Activated naive CD8-positive, alpha-beta T cell treated with anti-CD3 and anti-CD28 coated beads, Interleukin-2, amount 50 U/mL, for 24 hours (primary cell): ENCODE measurements around the gene GPATCH2.
"Not testable (repeated sequence)": the region's sequence is repeated elsewhere in the genome, so short reads cannot be mapped to it uniquely, and the experiment has no call there.

ENCODE experiments used
- ATAC-seq: fragments of 150-1000 bp; cut with Tn5 transposase; one replicate; pipeline ENCODE4 v1.10.0; 2021
- DNase-seq: peaks from one replicate; pipeline ENCODE4 v3.0.0; 2021
- H3K27ac Mint-ChIP-seq: one replicate; pipeline ENCODE4 v1.8.0; 2021; ENCODE audit warnings: mild to moderate bottlenecking, mixed read lengths
- H3K27me3 Mint-ChIP-seq: one replicate; pipeline ENCODE4 v1.8.0; 2021; ENCODE audit warnings: mixed read lengths
- H3K36me3 Mint-ChIP-seq: one replicate; pipeline ENCODE4 v1.8.0; 2021; ENCODE audit warnings: low read depth, mixed read lengths
- H3K4me1 Mint-ChIP-seq: one replicate; pipeline ENCODE4 v1.8.0; 2021; ENCODE audit warnings: mixed read lengths
- H3K4me3 Mint-ChIP-seq: one replicate; pipeline ENCODE4 v1.8.0; 2021; ENCODE audit warnings: mild to moderate bottlenecking, moderate library complexity, mixed read lengths
- H3K9me3 Mint-ChIP-seq: one replicate; pipeline ENCODE4 v1.8.0; 2021; ENCODE audit warnings: mixed read lengths

Gene GPATCH2

DNA sequence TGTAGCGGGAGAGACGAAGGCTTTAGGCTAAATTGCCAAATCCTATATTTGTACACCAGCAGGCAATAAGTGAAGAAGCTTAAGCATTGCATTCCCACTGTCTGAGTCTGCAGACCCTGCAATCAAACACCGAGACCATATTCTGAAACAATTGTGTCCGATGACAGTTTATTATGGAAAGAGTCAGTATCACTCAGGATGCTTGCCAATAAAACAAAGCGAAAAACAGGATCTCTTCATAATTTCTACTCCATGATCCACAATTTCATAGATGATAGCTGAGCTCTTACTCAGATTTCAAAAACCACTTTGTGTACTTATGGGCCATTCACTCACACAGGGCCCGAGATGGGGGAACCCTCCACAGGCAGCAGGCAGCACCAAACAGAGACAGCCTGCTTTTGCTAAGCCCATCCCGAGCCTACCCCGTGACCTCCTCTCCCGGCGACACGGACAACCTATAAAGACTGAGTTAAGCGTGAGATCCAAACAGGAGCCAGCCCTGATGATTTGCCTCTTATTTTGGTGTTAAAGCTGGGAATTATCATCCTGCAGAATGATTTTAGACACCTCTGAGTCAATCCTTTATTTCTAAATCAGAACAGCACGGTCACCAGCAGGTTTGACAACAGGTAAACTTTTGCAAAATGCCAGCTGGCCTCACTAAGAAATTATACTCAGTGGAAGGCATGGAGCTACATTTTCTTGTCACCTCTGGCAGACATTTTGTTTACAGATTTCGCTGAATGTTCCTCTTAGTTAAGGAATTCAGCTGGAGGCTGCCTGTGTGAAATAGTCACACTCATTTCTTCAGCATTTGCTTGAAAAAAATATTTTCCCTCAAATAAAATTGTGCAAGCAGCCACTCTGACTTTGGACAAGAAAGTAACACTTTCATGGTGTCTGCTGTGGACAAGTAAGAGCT, 212.4 kb downstream of the GPATCH2 start:
- Mint-ChIP-seq H3K36me3 (no peaks in the 10 kb centered on the region), H3K27ac (no peak overlapping the region), H3K4me3 (no peak overlapping the region), H3K4me1 (no peaks in the 10 kb centered on the region), H3K27me3 (peaks cover 7% of the 10 kb centered on the region), H3K9me3 (peaks cover 2% of the 10 kb centered on the region)
- no peak for ATAC-seq
- no peak for DNase-seq

DNA sequence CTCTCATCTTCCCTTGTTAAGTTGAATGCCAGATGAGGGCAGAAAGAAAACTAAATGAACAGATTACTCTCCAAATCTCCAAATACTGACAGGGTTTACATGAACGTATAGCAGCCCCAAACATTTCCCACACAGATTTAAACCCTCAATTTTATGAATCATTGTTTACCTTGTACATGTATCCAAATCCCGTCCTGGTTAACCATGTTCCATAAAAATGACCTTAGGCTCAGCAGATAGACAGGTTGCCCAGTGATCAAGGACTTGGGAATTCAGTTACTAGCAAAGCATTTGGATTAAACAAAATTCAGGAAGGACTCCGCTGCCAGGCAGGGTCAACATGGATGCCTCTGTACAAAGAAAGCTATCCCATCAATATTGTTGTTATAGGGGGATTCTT, 213.5 kb downstream of the GPATCH2 start:
- H3K36me3 Mint-ChIP-seq, result no peaks in the 10 kb centered on the region
- peaks cover 3% of the 10 kb centered on the region for H3K9me3 Mint-ChIP-seq
- ATAC-seq (no peak), DNase-seq (no peak)
- H3K27ac Mint-ChIP-seq, result no peak overlapping the region
- H3K27me3 Mint-ChIP-seq, result peaks cover 7% of the 10 kb centered on the region
- H3K4me1 Mint-ChIP-seq, result no peaks in the 10 kb centered on the region
- no peak overlapping the region for H3K4me3 Mint-ChIP-seq

- no peaks in the 10 kb centered on the region for H3K4me1 Mint-ChIP-seq
- no peak overlapping the region for H3K4me3 Mint-ChIP-seq
- DNase-seq (no peak), ATAC-seq (no peak)
- no peak overlapping the region for H3K27ac Mint-ChIP-seq
- peaks cover 5% of the 10 kb centered on the region for H3K9me3 Mint-ChIP-seq
- H3K27me3 Mint-ChIP-seq, result no peaks in the 10 kb centered on the region
- H3K36me3 Mint-ChIP-seq, result no peaks in the 10 kb centered on the region
Observed at GRCh38 chr1:217407534-217408001, 223.3 kb downstream of the GPATCH2 start.

GRCh38 chr1:217403026-217403720, 227.7 kb downstream of the GPATCH2 start:
- ATAC-seq (no peak), DNase-seq (no peak)
- Mint-ChIP-seq H3K36me3 (no peaks in the 10 kb centered on the region), H3K4me3 (no peak overlapping the region), H3K4me1 (no peaks in the 10 kb centered on the region), H3K9me3 (peaks cover 5% of the 10 kb centered on the region), H3K27ac (no peak overlapping the region), H3K27me3 (no peaks in the 10 kb centered on the region)

GRCh38 chr1:217402301-217402700, 228.6 kb downstream of the GPATCH2 start:
- no peak for ATAC-seq
- H3K4me1 Mint-ChIP-seq, result no peaks in the 10 kb centered on the region
- H3K27me3 Mint-ChIP-seq, result no peaks in the 10 kb centered on the region
- no peak overlapping the region for H3K27ac Mint-ChIP-seq
- DNase-seq, result no peak
- peaks cover 5% of the 10 kb centered on the region for H3K9me3 Mint-ChIP-seq
- no peak overlapping the region for H3K4me3 Mint-ChIP-seq
- no peaks in the 10 kb centered on the region for H3K36me3 Mint-ChIP-seq

GRCh38 chr1:217393896-217394295, 237.0 kb downstream of the GPATCH2 start:
- DNase-seq (no peak), ATAC-seq (no peak)
- H3K27ac Mint-ChIP-seq, result no peak overlapping the region
- no peak overlapping the region for H3K4me3 Mint-ChIP-seq
- H3K27me3 Mint-ChIP-seq, result no peaks in the 10 kb centered on the region
- no peaks in the 10 kb centered on the region for H3K9me3 Mint-ChIP-seq
- no peaks in the 10 kb centered on the region for H3K4me1 Mint-ChIP-seq
- H3K36me3 Mint-ChIP-seq, result no peaks in the 10 kb centered on the region

DNA sequence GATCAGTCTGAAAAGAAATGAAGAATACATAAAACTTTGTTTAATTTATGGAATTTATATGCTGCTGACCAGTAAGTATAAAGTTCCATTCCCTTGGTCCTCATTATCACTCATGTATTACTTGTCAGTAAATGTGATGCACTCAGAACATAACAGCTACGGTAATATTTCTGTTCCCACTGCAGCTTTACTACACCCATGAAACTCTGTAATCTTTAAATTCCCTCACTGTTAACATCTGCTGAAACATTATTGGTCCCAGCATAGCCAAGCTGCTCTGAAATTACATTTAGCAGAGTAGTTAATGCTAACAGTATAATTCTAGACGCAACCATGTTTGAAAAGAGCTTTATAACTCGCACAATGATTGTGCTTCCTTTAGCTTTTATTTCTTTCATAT, 238.4 kb downstream of the GPATCH2 start:
- Mint-ChIP-seq H3K4me3 (no peak overlapping the region), H3K9me3 (no peaks in the 10 kb centered on the region), H3K4me1 (no peaks in the 10 kb centered on the region), H3K27me3 (no peaks in the 10 kb centered on the region), H3K27ac (no peak overlapping the region), H3K36me3 (no peaks in the 10 kb centered on the region)
- ATAC-seq, result no peak
- DNase-seq, result no peak

GRCh38 chr1:217389895-217390294, 241.0 kb downstream of the GPATCH2 start:
- ATAC-seq (no peak), DNase-seq (no peak)
- no peaks in the 10 kb centered on the region for H3K4me1 Mint-ChIP-seq
- no peaks in the 10 kb centered on the region for H3K36me3 Mint-ChIP-seq
- no peaks in the 10 kb centered on the region for H3K9me3 Mint-ChIP-seq
- no peaks in the 10 kb centered on the region for H3K27me3 Mint-ChIP-seq
- H3K4me3 Mint-ChIP-seq, result no peak overlapping the region
- H3K27ac Mint-ChIP-seq, result no peak overlapping the region

GRCh38 chr1:217388522-217389065, 242.3 kb downstream of the GPATCH2 start:
- H3K9me3 Mint-ChIP-seq, result peaks cover 4% of the 10 kb centered on the region
- ATAC-seq, result no peak
- no peaks in the 10 kb centered on the region for H3K36me3 Mint-ChIP-seq
- DNase-seq, result no peak
- H3K27me3 Mint-ChIP-seq, result no peaks in the 10 kb centered on the region
- no peaks in the 10 kb centered on the region for H3K4me1 Mint-ChIP-seq
- no peak overlapping the region for H3K27ac Mint-ChIP-seq
- no peak overlapping the region for H3K4me3 Mint-ChIP-seq

DNA sequence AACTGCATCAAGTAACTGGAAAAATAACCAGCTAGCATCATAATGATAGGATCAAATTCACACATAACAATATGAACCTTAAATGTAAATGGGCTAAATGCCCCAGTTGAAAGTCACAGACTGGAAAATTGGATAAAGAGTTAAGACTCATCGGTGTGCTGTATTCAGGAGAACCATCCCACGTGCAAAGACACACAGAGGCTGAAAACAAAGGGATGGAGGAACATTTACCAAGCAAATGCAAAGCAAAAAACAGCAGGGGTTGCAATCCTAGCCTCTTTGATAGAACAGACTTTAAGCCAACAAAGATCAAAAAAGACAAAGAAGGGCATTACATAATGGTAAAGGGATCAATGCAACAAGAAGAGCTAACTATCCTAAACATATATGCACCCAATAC, 249.1 kb downstream of the GPATCH2 start:
- H3K4me3 Mint-ChIP-seq, H3K27me3 Mint-ChIP-seq, H3K4me1 Mint-ChIP-seq, H3K27ac Mint-ChIP-seq, DNase-seq, H3K36me3 Mint-ChIP-seq, ATAC-seq: not testable (repeated sequence)
- H3K9me3 Mint-ChIP-seq, result peaks cover 19% of the 10 kb centered on the region

- not testable (repeated sequence) for H3K4me1 Mint-ChIP-seq, ATAC-seq, H3K4me3 Mint-ChIP-seq, DNase-seq, H3K27me3 Mint-ChIP-seq, H3K27ac Mint-ChIP-seq, H3K36me3 Mint-ChIP-seq
- peaks cover 19% of the 10 kb centered on the region for H3K9me3 Mint-ChIP-seq
Observed at GRCh38 chr1:217379804-217380203, 251.1 kb downstream of the GPATCH2 start.

- Mint-ChIP-seq H3K27me3 (no peaks in the 10 kb centered on the region), H3K4me3 (no peak overlapping the region), H3K9me3 (peaks cover 19% of the 10 kb centered on the region), H3K27ac (no peak overlapping the region), H3K4me1 (no peaks in the 10 kb centered on the region), H3K36me3 (no peaks in the 10 kb centered on the region)
- no peak for ATAC-seq
- DNase-seq, result no peak
Observed at GRCh38 chr1:217379336-217379735, 251.6 kb downstream of the GPATCH2 start.
